H9 (cell line): ENCODE measurements around the gene CELF4. TPM values are rescaled to one million over a fixed set of nuclear protein-coding genes. Genes with fewer than 3 reads are reported as not detected.

ENCODE experiments used
- DNase-seq: peaks from one replicate; pipeline ENCODE4 v3.0.0-alpha.2; 2017
- H2AFZ ChIP-seq: one replicate; pipeline ENCODE4 v1.6.1; 2013; ENCODE audit warnings: mild to moderate bottlenecking, low read length, control low read depth, moderate library complexity
- H2AK5ac ChIP-seq: 2 replicates; pipeline ENCODE4 v1.6.1; 2013; ENCODE audit warnings: low read length, control low read depth, mixed read lengths; ENCODE audit not compliant: insufficient read length
- H2BK120ac ChIP-seq: one replicate; pipeline ENCODE4 v1.6.1; 2013; ENCODE audit warnings: low read depth, mild to moderate bottlenecking, low read length, control low read depth, inconsistent platforms; ENCODE audit not compliant: poor library complexity, severe bottlenecking
- H2BK12ac ChIP-seq: 2 replicates; pipeline ENCODE4 v1.6.1; 2013; ENCODE audit warnings: low read length, control low read depth, mixed read lengths, low read depth; ENCODE audit not compliant: insufficient read length
- H2BK15ac ChIP-seq: 2 replicates; pipeline ENCODE4 v1.6.1; 2013; ENCODE audit warnings: low read depth, low read length, control low read depth
- H2BK20ac ChIP-seq: one replicate; pipeline ENCODE4 v1.6.1; 2013; ENCODE audit warnings: low read depth, mild to moderate bottlenecking, low read length, control low read depth, inconsistent platforms; ENCODE audit not compliant: poor library complexity, severe bottlenecking
- H2BK5ac ChIP-seq: 2 replicates; pipeline ENCODE4 v1.6.1; 2013; ENCODE audit warnings: low read length, control low read depth, mixed read lengths; ENCODE audit not compliant: insufficient read length
- H3K14ac ChIP-seq: 2 replicates; pipeline ENCODE4 v1.6.1; 2013; ENCODE audit warnings: low read length, control low read depth; ENCODE audit not compliant: insufficient read depth
- H3K18ac ChIP-seq: 2 replicates; pipeline ENCODE4 v1.6.1; 2013; ENCODE audit warnings: low read depth, mild to moderate bottlenecking, mixed read lengths, low read length, control low read depth; ENCODE audit not compliant: insufficient read length
- H3K23ac ChIP-seq: 2 replicates; pipeline ENCODE4 v1.6.1; 2013; ENCODE audit warnings: low read length, control low read depth, mixed read lengths, low read depth; ENCODE audit not compliant: insufficient read length
- H3K23me2 ChIP-seq: 2 replicates; pipeline ENCODE4 v1.6.1; 2013; ENCODE audit warnings: low read depth, mild to moderate bottlenecking, mixed read lengths, low read length, control low read depth; ENCODE audit not compliant: insufficient read length, poor library complexity, severe bottlenecking
- H3K27ac ChIP-seq: 2 replicates; pipeline ENCODE4 v1.5.1; 2013; ENCODE audit warnings: low read length, control low read depth, mixed read lengths, low read depth; ENCODE audit not compliant: insufficient read length
- H3K27me3 ChIP-seq: 2 replicates; pipeline ENCODE4 v1.6.1; 2013; ENCODE audit warnings: low read length, control low read depth, inconsistent platforms; ENCODE audit not compliant: insufficient read depth
- H3K4ac ChIP-seq: 2 replicates; pipeline ENCODE4 v1.6.1; 2013; ENCODE audit warnings: low read depth, mild to moderate bottlenecking, control low read depth, inconsistent platforms, low read length, moderate library complexity
- H3K4me1 ChIP-seq: 2 replicates; pipeline ENCODE4 v1.6.1; 2013; ENCODE audit warnings: low read length, control low read depth, inconsistent platforms; ENCODE audit not compliant: insufficient read depth
- H3K4me2 ChIP-seq: 2 replicates; pipeline ENCODE4 v1.6.1; 2013; ENCODE audit warnings: low read length, control low read depth, mixed read lengths; ENCODE audit not compliant: insufficient read length, insufficient read depth
- H3K56ac ChIP-seq: 2 replicates; pipeline ENCODE4 v1.6.1; 2013; ENCODE audit warnings: low read depth, mild to moderate bottlenecking, mixed read lengths, low read length, control low read depth; ENCODE audit not compliant: insufficient read length
- H3K79me1 ChIP-seq: 2 replicates; pipeline ENCODE4 v1.6.1; 2013; ENCODE audit warnings: low read depth, mild to moderate bottlenecking, moderate library complexity, low read length, control low read depth, inconsistent platforms; ENCODE audit not compliant: insufficient read depth, poor library complexity, severe bottlenecking
- H3K79me2 ChIP-seq: 2 replicates; pipeline ENCODE4 v1.6.1; 2013; ENCODE audit warnings: low read length, control low read depth, inconsistent platforms; ENCODE audit not compliant: insufficient read depth
- H3K9ac ChIP-seq: 2 replicates; pipeline ENCODE4 v1.6.1; 2013; ENCODE audit warnings: low read length, control low read depth, mixed read lengths; ENCODE audit not compliant: insufficient read length; ENCODE audit errors: extremely low read depth
- H3K9me3 ChIP-seq: one replicate; pipeline ENCODE4 v1.6.1; 2013; ENCODE audit warnings: low read depth, low read length, inconsistent platforms; ENCODE audit not compliant: control insufficient read depth
- H3T11ph ChIP-seq: one replicate; pipeline ENCODE4 v1.6.1; 2013; ENCODE audit warnings: mild to moderate bottlenecking, low read length, control low read depth, inconsistent platforms
- H4K20me1 ChIP-seq: one replicate; pipeline ENCODE4 v1.6.1; 2013; ENCODE audit not compliant: control insufficient read depth, insufficient read length, insufficient read depth
- H4K5ac ChIP-seq: 2 replicates; pipeline ENCODE4 v1.6.1; 2013; ENCODE audit warnings: low read depth, mild to moderate bottlenecking, mixed read lengths, low read length, control low read depth; ENCODE audit not compliant: insufficient read length
- H4K8ac ChIP-seq: replicated peaks from 2 replicates; pipeline ENCODE4 v1.6.1; 2013; ENCODE audit warnings: low read length, control low read depth, mixed read lengths, low read depth; ENCODE audit not compliant: insufficient read length
- H4K91ac ChIP-seq: 2 replicates; pipeline ENCODE4 v1.6.1; 2013; ENCODE audit warnings: low read depth, mild to moderate bottlenecking, moderate library complexity, mixed read lengths, low read length, control low read depth; ENCODE audit not compliant: insufficient read length
- H3K27ac Mint-ChIP-seq, 3 experiments: 2 replicates in 2 of 3; 3 replicates in 1 of 3; pipeline ENCODE4 v1.8.0; 2020 to 2021; ENCODE audit warnings: mixed read lengths in 3 of 3, mild to moderate bottlenecking in 1 of 3, moderate library complexity in 1 of 3
- H3K27me3 Mint-ChIP-seq: 2 replicates; pipeline ENCODE4 v1.8.0; 2021; ENCODE audit warnings: low read depth, mild to moderate bottlenecking, moderate library complexity, mixed read lengths
- H3K36me3 Mint-ChIP-seq, 3 experiments: 2 replicates in 2 of 3; 3 replicates in 1 of 3; pipeline ENCODE4 v1.8.0; 2020 to 2021; ENCODE audit warnings: low read depth in 3 of 3, mixed read lengths in 3 of 3; ENCODE audit not compliant: insufficient read depth in 1 of 3
- H3K4me1 Mint-ChIP-seq, 2 experiments: 2 replicates each; pipeline ENCODE4 v1.8.0; 2020; ENCODE audit warnings: mixed read lengths in 2 of 2
- H3K4me3 Mint-ChIP-seq, 2 experiments: 2 replicates in 1 of 2; 3 replicates in 1 of 2; pipeline ENCODE4 v1.8.0; 2020 to 2021; ENCODE audit warnings: mild to moderate bottlenecking in 2 of 2, mixed read lengths in 2 of 2, moderate library complexity in 1 of 2
- H3K9me3 Mint-ChIP-seq, 2 experiments: 2 replicates in 1 of 2; 3 replicates in 1 of 2; pipeline ENCODE4 v1.8.0; 2020; ENCODE audit warnings: mild to moderate bottlenecking in 2 of 2, mixed read lengths in 2 of 2, moderate library complexity in 1 of 2
- CTCF ChIP-seq: fragments of 200-600 bp; sonication (generic); conservative IDR thresholded peaks from 3 replicates; pipeline ENCODE4 v1.8.0; 2021; ENCODE audit warnings: antibody characterized with exemption, mild to moderate bottlenecking
- WGBS: extraction: QIAGEN DNeasy Blood & Tissue Kit; methylation state at CpG from one replicate; pipeline ENCODE4 v1.1.7; 2013; ENCODE audit warnings: missing lambda C conversion rate, low lambda C conversion rate, mixed read lengths; ENCODE audit not compliant: insufficient read length; ENCODE audit errors: extremely low coverage; 5-methylcytosine and 5-hydroxymethylcytosine counted together
- total RNA-seq: library from RNA; stranded (reverse); gene quantifications from 2 replicates; pipeline ENCODE4 v1.2.1, GENCODE V29; 2021

CELF4 gene
- total RNA-seq, 1 experiment from 2014 or later = 1.1 TPM

- Histone ChIP-seq H3T11ph (no peak overlapping the region), H3K27ac (no peak overlapping the region), H3K79me2 (no peaks in the 10 kb centered on the region), H3K27me3 (no peaks in the 10 kb centered on the region), H3K4me2 (no peak overlapping the region), H4K5ac (no peak overlapping the region), H3K18ac (no peak overlapping the region), H3K56ac (no peak overlapping the region), H4K8ac (no peak overlapping the region), H2AK5ac (no peak overlapping the region), H2BK5ac (no peak overlapping the region), H3K14ac (no peak overlapping the region; the same call in 1 of the 2 replicates), H3K79me1 (no peaks in the 10 kb centered on the region), H2BK15ac (no peak overlapping the region), H4K20me1 (no peaks in the 10 kb centered on the region), H3K9me3 (no peaks in the 10 kb centered on the region), H2BK20ac (no peak overlapping the region), H3K23me2 (no peaks in the 10 kb centered on the region), H2BK12ac (no peak overlapping the region), H2AFZ (no peak overlapping the region), H2BK120ac (no peak overlapping the region), H3K9ac (no peak overlapping the region), H3K4me1 (no peaks in the 10 kb centered on the region), H3K4ac (no peak overlapping the region), H3K23ac (no peak overlapping the region), H4K91ac (no peak overlapping the region)
- H3K9me3 Mint-ChIP-seq = no peaks in the 10 kb centered on the region
- DNase-seq = no peak
- H3K36me3 Mint-ChIP-seq = no peaks in the 10 kb centered on the region
- H3K27me3 Mint-ChIP-seq = peaks cover 10% of the 10 kb centered on the region
- no peak overlapping the region for H3K4me3 Mint-ChIP-seq
- WGBS = no CpG with 5 or more reads among the region's 16 CpGs
- no peak for TF ChIP-seq CTCF
- H3K27ac Mint-ChIP-seq = no peak overlapping the region
- peaks cover 4 to 18% of the 10 kb centered on the region in 2 experiments for H3K4me1 Mint-ChIP-seq
These were observed 246.9 kb downstream of the CELF4 start for GRCh38 chr18:37318360-37319355.
